Posterior vena cava (tissue), 2 donors: ENCODE results near the gene BAIAP2L1. TPM values are rescaled to one million over a fixed set of nuclear protein-coding genes. Genes with fewer than 3 reads are reported as not detected.
A peak's percentile ranks its signal among the peaks of the same experiment; 100 is the strongest.

ENCODE experiments used
- DNase-seq: peaks from one replicate; pipeline ENCODE4 v3.0.0-alpha.2; 2020; ENCODE audit warnings: low spot score
- intact Hi-C, 2 donors: fragments of 100-400 bp; cut with DNase I; formaldehyde crosslinking; loops; one replicate each; pipeline versions ENCODE4 v1.14.1 to v1.14.2; 2022 to 2023
- total RNA-seq, 2 donors: library from RNA; stranded (reverse); fragmentation: NEBNext Ultra II Directional; extraction: Animal tissue kit (Norgen Biotek cat#: 25700); gene quantifications; one replicate each; pipeline ENCODE4 v1.2.1, GENCODE V29; 2021
- donor health status: DM: yes; HTN: yes; CAD: no.
- donor health status: DM: yes; HTN: yes; CAD: no.

Gene BAIAP2L1
- total RNA-seq, 2 donors from 2014 or later: 1.5 to 1.6 TPM

DNA sequence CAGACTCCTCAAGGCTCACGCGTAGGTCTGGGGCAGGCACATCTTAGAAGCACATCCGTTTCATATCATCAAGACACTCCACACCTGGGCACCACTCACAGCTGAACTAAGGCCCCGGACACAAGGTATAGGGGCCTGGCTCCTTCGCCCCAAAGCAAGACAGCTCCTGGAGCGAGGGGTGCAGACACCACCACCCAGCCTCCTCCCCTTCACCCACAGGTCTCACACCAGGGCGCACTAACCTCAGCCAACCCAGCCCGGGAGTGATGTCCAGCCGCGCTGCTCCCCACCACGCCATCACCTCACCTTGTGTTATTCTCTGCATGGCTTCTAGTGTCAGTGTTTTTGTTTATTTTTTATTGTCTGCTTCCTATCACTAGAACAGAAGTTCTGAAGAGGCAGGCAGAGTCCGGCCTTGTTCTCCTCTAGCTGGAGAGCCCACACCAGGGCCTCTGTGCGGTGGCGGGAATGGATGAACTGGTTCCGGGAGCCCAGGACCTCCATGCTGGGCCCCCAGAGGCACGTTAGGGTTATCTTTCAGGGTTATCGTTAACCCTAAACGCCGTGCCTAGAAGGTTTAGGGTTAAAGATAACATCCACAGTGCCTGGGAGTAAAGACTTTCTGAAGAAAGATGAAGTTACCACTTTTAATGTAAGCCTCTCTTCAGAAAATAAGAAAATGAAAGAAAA lies 97.6 kb downstream of the BAIAP2L1 start:
- intact Hi-C loops: no loop called here

DNA sequence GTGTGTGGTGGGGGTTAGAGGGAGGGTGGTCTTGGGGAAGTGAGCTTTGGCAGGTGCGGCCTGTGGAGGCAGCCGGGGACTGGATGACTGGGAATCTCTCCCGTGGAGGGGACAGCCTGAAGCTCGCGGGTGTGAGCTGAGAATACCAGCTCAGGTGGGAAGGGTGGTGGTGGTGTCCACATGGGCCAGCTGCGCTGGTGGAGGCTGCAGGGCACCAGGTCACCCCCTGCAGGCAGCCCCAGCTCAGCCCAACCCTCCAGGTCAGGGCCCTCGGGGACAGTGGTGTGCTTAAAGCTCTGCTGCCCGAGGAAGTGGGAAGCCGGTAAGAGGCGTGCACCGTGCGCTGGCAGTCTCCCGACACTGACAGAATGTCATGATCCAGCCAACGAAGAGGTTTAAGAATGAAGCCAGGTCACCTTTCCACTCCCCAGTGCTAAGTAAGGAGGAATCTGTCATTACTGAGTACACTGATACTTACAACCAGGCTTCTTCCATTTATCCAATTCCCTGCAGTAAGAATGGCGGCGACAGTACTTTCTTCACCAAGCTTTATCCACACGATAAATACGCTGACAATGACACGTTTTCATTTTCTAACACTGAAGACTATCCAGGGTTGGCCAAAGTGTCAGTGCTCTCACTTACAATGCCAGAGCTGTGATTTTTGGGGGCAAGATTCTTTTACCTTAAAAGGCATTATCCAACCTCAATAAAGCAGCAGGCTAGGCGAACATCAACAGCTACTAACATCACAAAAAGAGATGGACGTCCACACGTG lies 99.0 kb downstream of the BAIAP2L1 start:
- intact Hi-C loops: no loop called here

More for the DNA sequence above, 97.6 kb downstream of the BAIAP2L1 start:
- no peak for DNase-seq

DNA sequence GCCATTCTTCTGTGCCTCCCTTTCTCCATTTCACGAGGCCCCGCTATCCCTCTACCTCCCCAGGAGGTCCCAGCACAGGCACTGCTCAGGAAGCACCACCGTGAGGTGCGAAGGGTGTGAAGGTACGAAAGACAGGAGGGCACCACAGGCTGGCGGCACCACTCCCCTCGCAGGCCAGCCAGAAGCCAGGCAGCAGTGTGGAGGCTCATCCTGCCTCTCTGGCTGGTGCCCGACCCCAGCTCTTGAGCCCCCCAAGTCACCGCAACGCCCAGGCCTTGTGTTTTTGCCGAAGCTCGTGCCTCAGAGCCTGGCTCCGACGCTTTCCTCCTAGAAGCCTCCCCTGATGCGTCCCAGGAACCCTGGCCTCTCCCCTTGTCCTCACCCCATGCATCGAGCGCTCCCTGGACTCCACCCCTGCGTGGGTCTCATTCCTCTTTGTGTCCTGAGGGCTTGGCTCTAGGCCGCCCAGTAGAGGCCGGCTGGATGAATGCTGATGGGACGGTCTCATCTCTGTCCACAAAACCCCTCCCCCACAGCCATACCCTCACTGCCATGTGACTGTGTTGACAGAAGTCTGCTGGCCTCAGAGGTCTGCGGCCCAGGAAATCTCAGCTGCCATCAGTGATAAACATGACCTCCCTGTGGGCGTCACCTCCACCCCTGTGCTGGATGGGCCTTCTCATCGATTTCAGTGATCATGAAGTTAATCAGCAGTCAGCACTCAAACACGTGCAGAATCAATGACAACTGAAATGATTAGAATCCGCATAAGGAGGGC lies 100.1 kb downstream of the BAIAP2L1 start:
- intact Hi-C loops: no loop called here
- no peak for DNase-seq

More for the DNA sequence above, 99.0 kb downstream of the BAIAP2L1 start:
- DNase-seq: no peak

DNA sequence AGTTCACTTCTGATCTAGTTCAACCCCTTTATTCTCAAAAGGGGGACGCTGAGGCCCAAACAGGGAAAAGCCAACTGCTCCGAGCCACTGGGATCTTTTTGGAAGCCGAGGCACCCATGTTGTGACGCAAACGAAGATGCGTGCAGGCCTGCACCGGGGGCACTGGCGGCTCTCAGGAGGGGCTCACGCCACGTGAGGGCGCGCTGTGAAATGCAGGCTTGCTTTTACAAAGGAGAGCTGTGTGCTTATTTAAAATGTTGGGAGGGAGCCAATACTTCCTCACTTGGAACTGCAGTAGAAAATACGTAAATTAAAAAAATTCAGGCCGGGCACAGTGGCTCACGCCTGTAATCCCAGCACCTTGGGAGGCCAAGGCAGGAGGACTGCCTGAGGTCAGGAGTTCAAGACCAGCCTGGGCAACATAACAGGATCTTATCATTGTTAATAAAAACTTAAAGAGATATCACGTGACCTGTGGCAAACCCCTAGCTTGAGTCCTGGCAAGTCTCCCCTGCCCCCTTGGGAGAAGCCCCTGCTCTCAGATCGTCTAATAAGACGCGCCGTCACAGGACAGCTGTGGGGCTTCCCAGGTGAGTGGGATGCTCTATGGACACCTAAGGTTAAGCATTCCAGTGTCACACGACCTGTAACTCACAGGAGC lies 103.1 kb downstream of the BAIAP2L1 start:
- no peak for DNase-seq
- intact Hi-C loops: no loop called here

DNA sequence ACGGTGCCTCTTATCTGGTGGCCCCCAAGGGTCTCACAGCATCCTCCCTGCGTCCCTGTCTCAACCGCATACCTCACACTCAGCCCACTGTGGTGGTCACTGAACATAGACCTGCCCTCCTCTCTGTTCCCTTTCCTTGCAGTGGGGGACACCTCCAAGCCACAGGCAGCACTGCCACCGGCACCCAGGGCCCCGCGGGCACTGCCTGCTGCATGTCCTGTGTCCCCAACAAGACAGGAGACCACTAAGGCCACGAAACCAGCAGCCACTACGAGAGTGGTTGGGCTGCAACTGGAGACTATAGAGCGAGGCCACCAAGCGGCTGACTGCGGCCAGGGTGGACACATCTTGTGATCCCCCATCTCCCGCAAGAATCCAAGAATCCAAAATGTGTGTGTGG lies 104.1 kb downstream of the BAIAP2L1 start:
- intact Hi-C loops: no loop called here
- no peak for DNase-seq

DNA sequence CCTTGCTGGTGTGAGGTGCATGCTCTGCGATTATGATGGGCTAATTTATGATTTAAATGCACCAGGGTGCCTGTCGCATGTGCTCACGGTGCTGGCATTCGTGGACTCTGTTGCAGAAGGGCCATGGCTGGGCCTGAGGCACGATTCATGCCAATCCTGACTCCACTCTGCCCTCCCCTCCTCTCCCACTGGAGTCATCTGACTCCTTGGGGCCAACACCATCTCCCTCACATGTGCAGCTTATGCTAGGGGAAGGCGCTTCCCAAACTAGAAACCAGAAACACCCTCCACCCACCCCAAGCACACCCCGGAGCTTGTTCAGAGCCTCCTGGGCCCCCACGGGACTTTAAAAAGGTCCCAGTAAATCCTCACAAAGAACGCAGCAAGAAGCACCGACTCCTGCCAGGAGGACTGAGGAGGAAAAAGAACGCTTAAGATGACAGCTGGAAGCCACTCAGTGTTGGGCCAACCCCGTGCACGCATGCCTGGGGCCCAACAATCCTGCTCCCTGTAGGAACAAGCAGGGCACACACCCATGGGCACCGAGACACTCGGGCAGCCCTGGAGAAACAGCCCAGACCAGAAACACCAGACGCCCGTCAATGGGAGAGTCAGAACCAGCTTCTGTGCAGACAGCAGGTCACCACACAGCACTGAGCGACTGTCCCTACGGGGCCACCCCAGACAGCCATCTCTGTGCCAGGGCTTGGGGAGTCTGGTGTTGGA lies 105.3 kb downstream of the BAIAP2L1 start:
- intact Hi-C loops: no loop called here
- DNase-seq: no peak

DNA sequence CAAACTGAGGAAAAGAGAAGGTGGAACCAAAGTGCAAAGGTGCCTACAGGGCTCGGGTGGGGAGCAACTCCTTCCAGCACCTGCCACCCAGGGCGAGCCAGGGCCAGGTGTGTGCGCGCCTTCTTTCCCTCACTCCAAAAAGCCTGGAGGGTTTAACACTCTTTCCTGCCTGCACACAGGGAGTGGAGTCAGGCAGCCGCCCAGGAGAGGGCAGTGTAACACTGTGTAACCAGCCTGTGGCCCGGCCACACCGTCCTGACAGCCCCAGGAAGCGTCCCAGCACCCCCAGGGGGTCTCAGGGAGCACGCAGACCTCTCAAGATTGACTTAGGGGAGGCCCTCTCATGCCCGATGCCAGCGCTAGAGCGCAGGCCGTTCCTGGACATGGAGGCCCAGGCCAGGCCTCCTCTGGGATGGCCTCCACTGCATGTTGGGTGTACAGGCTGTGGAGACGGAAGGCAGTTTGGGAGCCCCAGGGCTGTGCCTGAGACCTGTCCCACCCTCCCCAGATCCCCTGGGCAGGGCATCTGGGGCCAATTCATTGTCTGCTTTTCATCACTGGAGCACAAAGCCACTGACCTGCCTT lies 106.0 kb downstream of the BAIAP2L1 start:
- intact Hi-C loops: no loop called here
- no peak for DNase-seq

DNA sequence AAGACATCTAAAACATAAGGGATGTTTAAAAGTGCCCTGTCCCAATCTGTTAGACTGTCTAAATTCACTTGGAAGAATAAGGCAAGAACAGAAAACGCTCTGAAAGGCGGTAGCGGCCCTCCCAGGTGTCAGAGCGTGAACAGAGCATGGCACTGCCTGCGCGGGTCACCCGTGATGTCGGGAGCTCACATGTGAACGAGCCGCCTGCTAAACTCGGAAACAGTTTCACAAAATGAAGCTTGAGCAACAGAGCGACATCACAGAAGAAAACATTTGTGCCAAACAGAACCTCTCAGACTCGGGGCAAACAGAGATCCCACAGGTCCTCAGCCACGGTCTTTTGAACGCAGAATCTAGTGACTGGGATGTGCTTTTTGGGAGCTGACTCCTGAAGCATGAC lies 106.6 kb downstream of the BAIAP2L1 start:
- intact Hi-C loops: no loop called here

DNA sequence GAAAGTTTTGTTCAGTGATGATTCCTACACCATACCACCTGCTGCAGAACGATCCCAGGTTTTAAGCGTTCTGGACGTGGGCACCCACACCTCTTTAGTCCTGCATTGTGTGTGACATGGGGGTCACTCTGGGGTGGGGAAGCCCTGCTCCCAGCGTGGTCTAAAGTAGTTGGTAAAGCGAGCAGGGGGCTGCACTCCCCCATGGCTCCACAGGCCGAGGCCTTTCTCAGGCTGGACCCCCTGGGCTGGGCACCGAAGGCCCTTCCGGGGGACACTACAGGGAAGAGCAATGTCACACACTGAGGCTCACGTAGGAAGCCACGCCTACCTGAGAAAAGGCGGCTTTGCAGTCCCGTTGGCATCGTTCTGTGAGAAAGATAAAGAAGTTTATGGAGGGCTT lies 107.1 kb downstream of the BAIAP2L1 start:
- no peak for DNase-seq
- intact Hi-C loops: no loop called here

More for the DNA sequence above, 106.6 kb downstream of the BAIAP2L1 start:
- DNase-seq: no peak

DNA sequence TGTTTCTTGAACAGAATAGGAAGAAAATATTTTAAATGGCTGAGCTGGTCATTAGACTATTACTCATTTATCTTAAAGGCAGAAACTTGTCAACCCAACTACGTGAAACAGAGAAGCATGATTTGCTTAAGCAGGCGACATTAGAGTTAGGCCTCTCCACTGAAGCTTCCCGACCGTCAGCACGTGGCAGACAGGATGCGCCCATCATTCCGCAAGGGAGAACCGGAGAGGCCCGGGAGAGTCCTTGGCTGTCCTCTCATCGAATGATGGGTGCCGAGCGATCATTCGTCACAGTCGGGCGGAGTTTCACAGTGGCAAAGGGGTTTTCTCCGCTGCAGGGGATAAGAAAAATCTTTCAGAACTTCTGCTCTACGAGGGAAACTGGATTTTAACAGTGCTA lies 107.6 kb downstream of the BAIAP2L1 start:
- intact Hi-C loops: no loop called here
- DNase-seq: no peak

DNA sequence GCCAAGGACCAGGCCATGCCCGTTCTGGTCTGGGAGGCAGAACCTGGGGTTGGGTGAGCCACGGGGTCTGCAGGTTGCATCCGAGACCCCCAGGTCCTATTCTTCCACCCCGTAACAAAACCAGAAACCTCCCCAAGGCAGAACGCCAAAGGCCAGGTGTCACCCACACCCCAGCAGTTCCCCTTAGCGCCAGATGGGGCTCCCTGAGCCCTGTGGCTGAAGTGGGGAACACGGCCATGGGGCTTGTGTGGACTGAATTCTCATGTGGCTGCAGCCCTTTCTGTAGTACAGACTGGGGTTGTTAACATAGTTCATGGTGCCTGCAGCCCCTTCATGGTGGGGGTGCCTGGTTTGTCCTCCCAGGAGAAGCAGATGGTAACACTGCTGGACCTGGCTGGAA lies 109.2 kb downstream of the BAIAP2L1 start:
- DNase-seq: no peak
- intact Hi-C loops: no loop called here

DNA sequence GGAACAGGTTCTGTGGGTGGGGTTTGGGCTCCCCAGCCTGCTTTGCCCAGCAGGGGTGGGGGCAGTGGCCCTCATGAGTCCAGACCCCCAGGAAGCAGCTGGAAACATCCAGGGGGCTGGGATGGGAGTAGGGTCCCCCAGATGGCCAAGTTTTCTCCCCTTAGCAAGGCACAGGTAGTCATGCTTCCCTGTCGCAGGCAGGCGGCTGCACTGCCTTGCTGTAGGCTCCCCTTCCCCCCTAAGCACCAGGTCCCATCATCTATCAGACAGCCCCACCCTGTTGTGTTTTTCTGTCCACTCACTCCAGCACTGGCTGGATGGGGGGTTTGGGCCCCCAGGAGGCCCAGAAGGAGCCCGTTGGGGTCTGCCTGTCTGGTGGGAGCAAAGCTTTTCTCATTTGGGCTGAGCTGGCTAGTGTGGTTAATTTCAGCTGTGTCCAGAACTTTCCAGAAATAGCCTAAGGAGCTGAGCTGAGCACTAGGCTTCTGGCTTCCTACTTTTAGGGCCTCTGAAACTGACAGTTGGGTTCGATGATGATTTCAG lies 111.5 kb downstream of the BAIAP2L1 start:
- DNase-seq: no peak
- intact Hi-C loops: no loop called here

DNA sequence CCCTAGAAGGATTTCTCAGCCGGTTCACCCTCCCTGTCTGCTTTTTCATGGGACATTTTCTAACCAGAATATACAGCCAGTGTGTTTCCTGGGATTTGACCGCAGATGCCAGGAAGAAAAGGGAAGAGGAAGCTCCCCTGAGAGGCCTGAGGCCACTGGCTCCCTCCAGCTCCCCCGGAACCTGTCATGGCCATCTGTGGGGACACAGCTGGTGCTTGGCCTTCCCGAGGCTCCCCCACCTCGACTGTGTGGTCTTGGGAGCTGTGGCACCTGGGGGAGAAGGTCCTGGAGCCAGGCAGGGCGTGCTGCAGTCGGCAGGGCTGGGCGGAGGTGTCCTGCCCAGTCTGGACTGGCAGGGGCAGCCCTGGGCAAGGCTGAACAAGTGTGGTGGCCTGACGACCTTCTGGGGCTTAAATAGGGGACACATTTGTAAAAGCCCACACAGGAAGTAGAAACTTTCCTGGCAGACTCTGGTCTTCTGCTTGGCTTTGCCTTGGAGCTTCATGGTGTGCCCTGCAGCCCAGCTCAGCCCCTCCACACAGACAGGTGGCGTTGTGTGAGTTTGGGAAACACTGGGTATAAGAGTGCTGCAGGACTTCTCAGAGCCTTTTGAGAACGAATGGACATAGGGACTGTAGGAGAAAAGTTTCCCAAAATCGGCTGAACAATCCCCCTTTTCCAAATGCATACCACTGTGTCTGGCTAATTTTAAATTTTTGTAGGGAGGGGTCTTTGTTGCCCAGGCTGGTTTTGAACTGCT lies 112.6 kb downstream of the BAIAP2L1 start:
- DNase-seq: no peak
- intact Hi-C loops: loop anchor here in 1 of 2 donors (1.0 kb wide), 1 partner anchor 16 kb away; no protein-coding TSS in a partner anchor

DNA sequence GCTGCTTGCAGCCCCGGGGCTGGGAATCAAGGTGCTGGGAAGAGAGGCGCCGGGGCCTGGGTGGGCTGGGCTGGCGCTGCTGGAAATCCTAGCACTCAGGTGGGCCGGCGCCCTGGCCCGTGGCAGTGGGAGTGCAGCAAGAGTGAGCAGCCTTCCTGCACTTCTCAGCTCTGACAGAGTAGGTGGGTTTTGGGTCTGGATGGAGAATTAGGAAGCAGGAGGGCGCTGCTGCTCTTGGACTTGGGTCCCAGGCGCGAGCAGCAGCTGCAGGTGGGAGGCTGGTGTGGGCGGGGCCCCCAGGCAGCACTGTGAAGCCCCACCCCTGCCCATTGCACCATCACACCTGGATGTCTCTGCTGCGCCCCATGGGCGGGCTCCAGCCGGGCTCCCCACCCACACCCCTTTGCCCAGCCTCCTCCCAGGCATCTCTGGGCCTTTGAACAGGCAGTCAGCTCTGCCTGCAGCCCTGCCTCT lies 113.4 kb downstream of the BAIAP2L1 start:
- intact Hi-C loops: no loop called here
- no peak for DNase-seq

DNA sequence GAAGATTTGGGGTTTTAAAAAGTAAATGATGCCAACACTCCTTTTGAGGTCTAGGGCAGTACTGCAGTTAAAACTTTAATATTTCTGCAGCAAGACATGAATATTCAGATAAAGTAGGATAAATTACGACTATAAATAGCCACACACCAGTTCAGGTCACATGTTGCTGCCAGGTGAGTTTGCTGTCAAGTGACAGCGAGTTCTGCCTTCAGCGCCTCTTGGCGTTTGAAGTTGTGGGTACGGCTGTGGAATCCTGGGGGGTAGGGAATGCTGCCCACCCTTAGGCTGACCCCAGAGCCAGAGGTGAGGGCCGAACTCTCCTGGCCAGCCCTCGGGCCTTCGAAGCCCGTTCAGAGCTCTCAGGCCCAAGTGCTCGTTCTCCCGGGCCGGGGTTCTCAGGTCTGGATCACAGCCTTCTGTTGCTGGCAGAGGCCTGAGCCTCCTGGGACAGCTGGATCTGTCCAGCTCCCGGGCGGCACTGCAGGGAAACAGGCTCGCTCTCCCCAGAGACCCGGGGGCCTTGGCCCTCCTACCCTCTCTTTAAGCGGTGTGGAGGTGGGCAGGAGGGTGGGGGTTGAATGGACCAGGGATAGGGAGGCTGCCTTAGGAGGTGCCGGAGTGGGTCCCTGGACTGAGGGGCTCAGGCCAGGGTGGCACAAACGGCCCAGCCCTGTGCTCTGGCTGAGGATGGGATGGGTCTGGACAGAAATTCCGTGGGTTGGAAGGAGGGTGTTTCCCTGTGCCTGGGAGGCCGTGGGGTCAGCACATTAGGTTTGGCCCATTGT lies 114.0 kb downstream of the BAIAP2L1 start:
- intact Hi-C loops: no loop called here
- no peak for DNase-seq

DNA sequence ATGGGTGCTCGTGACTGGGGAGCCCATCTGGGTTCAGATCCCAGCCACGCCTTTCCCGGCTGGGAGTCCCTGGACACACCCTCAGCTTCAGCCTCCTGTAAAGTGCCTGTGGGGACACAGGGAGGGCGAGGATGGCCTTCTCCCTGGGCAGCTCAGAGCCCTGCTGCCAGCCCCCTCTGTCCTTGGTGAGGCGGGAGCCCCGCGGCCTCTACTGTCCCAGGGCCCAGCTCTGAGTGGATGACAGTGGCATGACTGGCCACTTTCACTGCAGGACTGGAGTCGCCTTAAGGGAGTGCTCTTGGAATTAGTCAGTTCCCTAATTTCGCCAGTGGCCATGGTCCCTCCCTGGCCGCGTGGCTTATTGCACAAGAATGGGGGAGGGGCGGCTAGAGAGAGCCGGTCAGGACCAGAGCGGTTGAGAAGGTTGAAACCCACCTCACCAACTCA lies 114.8 kb downstream of the BAIAP2L1 start:
- intact Hi-C loops: no loop called here
- DNase-seq: peak; percentile 94
